Fibroblast of pulmonary artery (primary cell): Measurements from ENCODE around the gene CD70.
"Not testable (repeated sequence)": the region's sequence is repeated elsewhere in the genome, so short reads cannot be mapped to it uniquely, and the experiment has no call there.

Experiments used
- DNase-seq: peaks from one replicate; pipeline ENCODE4 v3.0.0-alpha.2; 2010; ENCODE audit warnings: low read depth
- H3K4me3 ChIP-seq: replicated peaks from 2 replicates; pipeline ENCODE4 v1.5.1; 2011; ENCODE audit warnings: low read depth, mild to moderate bottlenecking, control low read depth, low read length, moderate library complexity
- CTCF ChIP-seq: IDR thresholded peaks from 2 replicates; pipeline ENCODE4 v1.5.1; 2011; ENCODE audit warnings: mild to moderate bottlenecking, control low read depth, low read length, inconsistent platforms; ENCODE audit errors: missing control alignments

Gene CD70

GRCh38 chr19:6590827-6591319 lies at the start of gene CD70:
Gene CD70 (minus strand): TSS chr19:6591150. CDS start chr19:6591002, 148 bp downstream.
- no peak for TF ChIP-seq CTCF
- no peak for DNase-seq
- no peak within 1 kb of the TSS for H3K4me3 ChIP-seq

GRCh38 chr19:6640333-6640732 lies 49.4 kb upstream of the CD70 start:
- DNase-seq, H3K4me3 ChIP-seq: not testable (repeated sequence)

GRCh38 chr19:6639439-6639838 lies 48.5 kb upstream of the CD70 start:
- H3K4me3 ChIP-seq, result no peak overlapping the region
- no peak for DNase-seq
- TF ChIP-seq CTCF, result no peak

- not testable (repeated sequence) for H3K4me3 ChIP-seq, DNase-seq
These were observed 42.5 kb upstream of the CD70 start for GRCh38 chr19:6633456-6633813.

GRCh38 chr19:6632747-6633455 lies 42.0 kb upstream of the CD70 start:
- TF ChIP-seq CTCF, result peak; percentile 58
- H3K4me3 ChIP-seq, result not testable (repeated sequence)
- peak; percentile 69 for DNase-seq

GRCh38 chr19:6632002-6632621 lies 41.2 kb upstream of the CD70 start:
- peak; percentile 84 for DNase-seq
- no peak overlapping the region for H3K4me3 ChIP-seq

GRCh38 chr19:6626764-6627163 lies 35.8 kb upstream of the CD70 start:
- no peak for TF ChIP-seq CTCF
- DNase-seq, result no peak
- no peak overlapping the region for H3K4me3 ChIP-seq

More at GRCh38 chr19:6632002-6632621, 41.2 kb upstream of the CD70 start:
- TF ChIP-seq CTCF, result peak; percentile 96

- no peak for DNase-seq
These were observed 26.4 kb upstream of the CD70 start for GRCh38 chr19:6617374-6617773.

More at GRCh38 chr19:6617374-6617773, 26.4 kb upstream of the CD70 start:
- H3K4me3 ChIP-seq, result no peak overlapping the region
- TF ChIP-seq CTCF, result no peak
